NCI-H2227 treated with DMSO at 0.1 percent for 48 hours (cell line): ENCODE results near the gene NIFK.

Experiments
- DNase-seq: peaks from one replicate; lab custom pipeline; 2025; lab: John Stamatoyannopoulos, UW

NIFK gene

GRCh38 chr2:121736462-121737336 is at the start of gene NIFK:
Gene NIFK (minus strand): TSS chr2:121736875. CDS start chr2:121736850, 25 bp downstream.
- peak; percentile 97 for DNase-seq

- no peak for DNase-seq
Measured at GRCh38 chr2:121783180-121783579, 46.5 kb upstream of the NIFK start.

GRCh38 chr2:121778741-121779487 is 42.2 kb upstream of the NIFK start:
- DNase-seq, result no peak

- DNase-seq, result no peak
Measured at GRCh38 chr2:121777699-121778058, 41.0 kb upstream of the NIFK start.

GRCh38 chr2:121776885-121777698 is 40.4 kb upstream of the NIFK start:
- no peak for DNase-seq

GRCh38 chr2:121776361-121776760 is 39.7 kb upstream of the NIFK start:
- DNase-seq, result no peak

- DNase-seq, result no peak
Measured at GRCh38 chr2:121774235-121774634, 37.6 kb upstream of the NIFK start.

GRCh38 chr2:121771976-121772742 is 35.5 kb upstream of the NIFK start:
- DNase-seq, result no peak

GRCh38 chr2:121768143-121768755 is 31.6 kb upstream of the NIFK start:
- DNase-seq, result no peak

- DNase-seq, result no peak
Measured at GRCh38 chr2:121766624-121767023, 29.9 kb upstream of the NIFK start.

GRCh38 chr2:121764681-121765228 is 28.1 kb upstream of the NIFK start:
- DNase-seq, result no peak

- DNase-seq, result peak; percentile 91
Measured at GRCh38 chr2:121755237-121756111, 18.8 kb upstream of the NIFK start, which contains the start of gene TSN. Gene TSN (plus strand): TSS chr2:121755651. CDS start chr2:121755780, 129 bp downstream.

GRCh38 chr2:121754851-121755236 is 18.2 kb upstream of the NIFK start:
- DNase-seq, result no peak

- DNase-seq, result no peak
Measured at GRCh38 chr2:121748202-121748601, 11.5 kb upstream of the NIFK start.

- DNase-seq, result no peak
Measured at GRCh38 chr2:121746071-121746578, 9.4 kb upstream of the NIFK start.

GRCh38 chr2:121741450-121741849 is 4.8 kb upstream of the NIFK start:
- no peak for DNase-seq

GRCh38 chr2:121740973-121741372 is 4.3 kb upstream of the NIFK start:
- no peak for DNase-seq

GRCh38 chr2:121736140-121736461 is 574 bp downstream of the NIFK start:
- no peak for DNase-seq

- DNase-seq, result peak; percentile 13
Measured at GRCh38 chr2:121735518-121736074, 1.1 kb downstream of the NIFK start.
